Medulla oblongata (tissue), 1 donor: ENCODE measurements around the gene MELK.

Experiments used
- DNase-seq: peaks from one replicate; pipeline ENCODE4 v3.0.0-alpha.2; 2015; ENCODE audit errors: extremely low spot score

The MELK gene

GRCh38 chr9:36584620-36585460 lies 12.1 kb downstream of the MELK start:
- no peak for DNase-seq

- no peak for DNase-seq
Observed at GRCh38 chr9:36590231-36590630, 17.5 kb downstream of the MELK start.

GRCh38 chr9:36592801-36593583 lies 20.3 kb downstream of the MELK start:
- no peak for DNase-seq

GRCh38 chr9:36594213-36594612 lies 21.5 kb downstream of the MELK start:
- no peak for DNase-seq

- peak; percentile 7 for DNase-seq
Observed at GRCh38 chr9:36597412-36598178, 24.9 kb downstream of the MELK start.

- DNase-seq: no peak
Observed at GRCh38 chr9:36598273-36598672, 25.6 kb downstream of the MELK start.

- no peak for DNase-seq
Observed at GRCh38 chr9:36603006-36603405, 30.3 kb downstream of the MELK start.

GRCh38 chr9:36609306-36609705 lies 36.6 kb downstream of the MELK start:
- no peak for DNase-seq

- no peak for DNase-seq
Observed at GRCh38 chr9:36622121-36622520, 49.4 kb downstream of the MELK start.

GRCh38 chr9:36623280-36623679 lies 50.6 kb downstream of the MELK start:
- DNase-seq: no peak

GRCh38 chr9:36625006-36625615 lies 52.4 kb downstream of the MELK start:
- peak; percentile 72 for DNase-seq

GRCh38 chr9:36632892-36633291 lies 60.2 kb downstream of the MELK start:
- peak; percentile 56 for DNase-seq

GRCh38 chr9:36637491-36638270 lies 65.0 kb downstream of the MELK start:
- peak; percentile 6 for DNase-seq

GRCh38 chr9:36640771-36641381 lies 68.2 kb downstream of the MELK start:
- no peak for DNase-seq

- DNase-seq: no peak
Observed at GRCh38 chr9:36642817-36643216, 70.1 kb downstream of the MELK start.

GRCh38 chr9:36656842-36657241 lies 84.1 kb downstream of the MELK start:
- no peak for DNase-seq

GRCh38 chr9:36659500-36659899 lies 86.8 kb downstream of the MELK start:
- no peak for DNase-seq

GRCh38 chr9:36664806-36665205 lies 92.1 kb downstream of the MELK start:
- no peak for DNase-seq

- DNase-seq: no peak
Observed at GRCh38 chr9:36665387-36665786, 92.7 kb downstream of the MELK start.

GRCh38 chr9:36665921-36666431 lies 93.3 kb downstream of the MELK start:
- no peak for DNase-seq
